ENCODE measurements around the gene SORL1. TPM values are rescaled to one million over a fixed set of nuclear protein-coding genes. Genes with fewer than 3 reads are reported as not detected.

Gene SORL1
- total and polyA plus RNA-seq, 2 of the 8 experiments (the other 6 are each of a cell fraction or from before 2014, with no cell fraction given): 38.1 to 65.5 TPM

- H4K8ac ChIP-seq (ENCODE audit: extremely low read depth, insufficient read depth, low read length): no peak overlapping the region
- H3K14ac ChIP-seq (ENCODE audit: insufficient read length): no peak overlapping the region
- POLR2A ChIA-PET (ENCODE audit: partially characterized antibody): no interaction called here
- H3K18ac ChIP-seq (ENCODE audit: extremely low read depth, low read length): no peak overlapping the region
- no peak overlapping the region for H2BK120ac ChIP-seq (replicated peaks; ENCODE audit: low read depth, low read length)
- H3K23me2 ChIP-seq (ENCODE audit: low read depth, low read length): no peaks in the 10 kb centered on the region
- H2AFZ ChIP-seq (ENCODE audit: low read length): no peak overlapping the region
- H3K27ac ChIP-seq (ENCODE audit: low read depth, low read length): no peak overlapping the region
- H4K91ac ChIP-seq (replicated peaks; ENCODE audit: insufficient read length, low read length): no peak overlapping the region
- DNase-seq (ENCODE audit: low read depth in 1 of 2, low spot score in 2 of 2): no peak
- H3K23ac ChIP-seq (ENCODE audit: insufficient read length): no peak overlapping the region
- CTCF ChIA-PET (ENCODE audit: partially characterized antibody): no interaction called here
- no peaks in the 10 kb centered on the region for H3K27me3 ChIP-seq (replicated peaks in 1 of 4; ENCODE audit: control insufficient read depth in 3 of 4, extremely low read depth in 1 of 4, insufficient read depth in 3 of 4, low read length in 3 of 4)
- H2BK12ac ChIP-seq (ENCODE audit: low read depth, low read length): no peak overlapping the region
- peaks cover 0 to 3% (median 1%) of the 10 kb centered on the region in 4 experiments; a peak in 3 of 7 replicates for H3K4me1 ChIP-seq (replicated peaks in 1 of 4; ENCODE audit: control insufficient read depth in 3 of 4, insufficient read depth in 4 of 4, low read length in 3 of 4)
- WGBS, 2 experiments (ENCODE audit: extremely low coverage in 1 of 2, insufficient coverage in 1 of 2, insufficient read length in 1 of 2, insufficient replicate concordance in 2 of 2, low coverage in 1 of 2, low lambda C conversion rate in 2 of 2, missing lambda C conversion rate in 1 of 2): 82% methylated on average over 7 of the region's 7 CpGs; no CpG with 5 or more reads in 1 of the 2 experiments
- H3K9ac ChIP-seq (replicated peaks in 1 of 4; ENCODE audit: extremely low read depth in 1 of 4, low read depth in 3 of 4, low read length in 3 of 4): no peak overlapping the region
- no peaks in the 10 kb centered on the region for H3K79me1 ChIP-seq (ENCODE audit: low read depth, low read length)
- H3K79me2 ChIP-seq (ENCODE audit: control insufficient read depth in 1 of 2, insufficient read depth in 2 of 2, low read length in 2 of 2): no peaks in the 10 kb centered on the region
- H3K4me2 ChIP-seq (ENCODE audit: insufficient read depth in 1 of 2, low read depth in 2 of 2, low read length in 2 of 2): no peak overlapping the region
- no peak overlapping the region for H2BK5ac ChIP-seq (ENCODE audit: low read depth, low read length)
- no peak overlapping the region for H3K4ac ChIP-seq (replicated peaks; ENCODE audit: insufficient read length, low read depth, low read length)
- H3K36me3 ChIP-seq (ENCODE audit: control insufficient read depth in 2 of 4, insufficient read depth in 4 of 4, low read length in 3 of 4): peaks cover 2 to 8% (median 5%) of the 10 kb centered on the region in 4 experiments; a peak in 6 of 8 replicates
- H2BK20ac ChIP-seq (ENCODE audit: low read length): no peak overlapping the region
- FAIRE-seq: no peak
- H2BK15ac ChIP-seq (ENCODE audit: low read length): no peak overlapping the region
- H3K56ac ChIP-seq (replicated peaks; ENCODE audit: insufficient read length, low read depth, low read length): no peak overlapping the region
- H2AK5ac ChIP-seq (ENCODE audit: low read depth, low read length): no peak overlapping the region
- no peak overlapping the region for H3K4me3 ChIP-seq (ENCODE audit: extremely low read depth in 1 of 4, insufficient read depth in 2 of 4, low read depth in 3 of 4, low read length in 4 of 4)
- no peaks in the 10 kb centered on the region for H4K20me1 ChIP-seq (replicated peaks in 1 of 2; ENCODE audit: control insufficient read depth in 1 of 2, insufficient read depth in 2 of 2, low read length in 2 of 2)
- no peaks in the 10 kb centered on the region for H3K9me3 ChIP-seq (ENCODE audit: insufficient read depth in 2 of 2, low read depth in 1 of 2, low read length in 1 of 2)
- no peak overlapping the region for H4K5ac ChIP-seq (ENCODE audit: insufficient read length, low read depth, low read length)
- no peak for TF ChIP-seq KDM1A (IDR thresholded peaks at IDR 0.05; ENCODE audit: borderline replicate concordance, low read length)
- TF ChIP-seq SIX5 (IDR thresholded peaks at IDR 0.05; ENCODE audit: low read depth, low read length): no peak
- TF ChIP-seq BACH1 (IDR thresholded peaks at IDR 0.05; ENCODE audit: low read length): no peak
- TF ChIP-seq KDM5A (IDR thresholded peaks at IDR 0.05; ENCODE audit: low read length): no peak
- TF ChIP-seq TBP (IDR thresholded peaks at IDR 0.05; ENCODE audit: low read depth, low read length): no peak
- TF ChIP-seq RFX5 (IDR thresholded peaks at IDR 0.05; ENCODE audit: borderline replicate concordance, low read depth, low read length): no peak
- no peak for TF ChIP-seq RNF2 (IDR thresholded peaks at IDR 0.05; ENCODE audit: borderline replicate concordance, low read depth, low read length, missing control alignments, poor library complexity, severe bottlenecking)
- TF ChIP-seq SIRT6 (IDR thresholded peaks at IDR 0.05; ENCODE audit: low read length): no peak
- TF ChIP-seq JUN (IDR thresholded peaks at IDR 0.05; ENCODE audit: low read depth, low read length): no peak
- TF ChIP-seq SP1 (IDR thresholded peaks at IDR 0.05; ENCODE audit: low read depth, low read length): no peak
- TF ChIP-seq MAFK (IDR thresholded peaks at IDR 0.05; ENCODE audit: low read depth, low read length): no peak
- no peak for TF ChIP-seq PHF8 (conservative IDR thresholded peaks at IDR 0.05; ENCODE audit: low read depth, low read length)
- TF ChIP-seq EZH2 (IDR thresholded peaks at IDR 0.05; ENCODE audit: low read depth, low read length, severe bottlenecking): no peak
- TF ChIP-seq CHD1 (IDR thresholded peaks at IDR 0.05; ENCODE audit: low read depth, low read length): no peak
- no peak for TF ChIP-seq CBX5 (IDR thresholded peaks at IDR 0.05; ENCODE audit: low read depth, low read length)
Measured at GRCh38 chr11:121634889-121635288, 182.8 kb downstream of the SORL1 start.

Data from H1 (cell line).